Measurements from ENCODE around the gene SLC16A8.

SLC16A8 gene

DNA sequence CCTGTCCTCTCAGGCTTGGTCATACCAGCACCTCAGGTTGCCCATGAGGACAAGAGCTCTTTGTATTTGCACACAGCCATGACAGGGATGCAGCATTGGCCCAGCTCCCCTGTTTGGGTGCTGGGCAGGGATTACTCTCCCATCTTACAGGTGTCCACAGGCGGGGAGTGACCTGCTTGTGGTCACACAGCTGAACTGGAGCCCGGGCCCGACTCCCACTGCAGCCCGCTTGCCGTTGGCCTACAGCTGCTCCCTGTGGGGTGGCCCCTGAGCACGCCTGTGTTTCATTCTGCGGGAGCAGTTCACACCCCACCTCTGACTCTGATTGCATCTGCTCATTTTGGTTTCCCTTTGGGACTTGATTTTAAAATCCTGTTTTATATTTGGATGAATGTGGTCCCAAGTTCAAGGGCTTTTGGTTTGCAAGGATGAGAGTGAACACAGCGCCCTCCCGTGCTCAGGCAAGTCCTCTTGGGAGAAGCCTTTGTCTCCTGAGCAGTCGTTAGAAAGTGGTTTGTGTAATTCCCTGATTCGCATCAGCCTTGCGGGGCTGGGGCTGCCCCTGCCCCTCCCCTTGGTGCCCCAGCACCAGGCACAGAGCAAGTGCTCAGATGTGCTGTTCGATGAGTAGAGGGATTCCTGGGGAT is 17.5 kb downstream of the SLC16A8 start:
- no peaks in the 10 kb centered on the region for H3K9me2 ChIP-seq (ENCODE audit: low read depth, low read length)
- peaks cover 10% of the 10 kb centered on the region for H3K36me3 ChIP-seq (ENCODE audit: insufficient read depth, low read length)
- H3K79me2 ChIP-seq (ENCODE audit: insufficient read depth, low read length), result no peaks in the 10 kb centered on the region
- no peaks in the 10 kb centered on the region for H3F3A ChIP-seq (ENCODE audit: insufficient read depth, low read length)
- H3K27me3 ChIP-seq (ENCODE audit: insufficient read depth, low read length), result no peaks in the 10 kb centered on the region
- no peak overlapping the region for H3K4me3 ChIP-seq (ENCODE audit: low read depth, low read length, poor library complexity, severe bottlenecking)
- no peaks in the 10 kb centered on the region for H3K9me3 ChIP-seq (ENCODE audit: low read length)
- H3K4me1 ChIP-seq (ENCODE audit: insufficient read depth, low read length, severe bottlenecking), result no peaks in the 10 kb centered on the region
- no peak for TF ChIP-seq EZH2 (IDR thresholded peaks at IDR 0.05; ENCODE audit: borderline replicate concordance, low read length)
- no peak overlapping the region for H3K9ac ChIP-seq (ENCODE audit: low read length)
- no peak overlapping the region for H3K27ac ChIP-seq (ENCODE audit: low read depth, low read length, poor library complexity, severe bottlenecking)
- no peak overlapping the region for H2AFZ ChIP-seq (ENCODE audit: low read length)
- H3K4me2 ChIP-seq (ENCODE audit: low read length), result no peak overlapping the region
- H4K20me1 ChIP-seq (ENCODE audit: insufficient read depth, low read length), result no peaks in the 10 kb centered on the region

DNA sequence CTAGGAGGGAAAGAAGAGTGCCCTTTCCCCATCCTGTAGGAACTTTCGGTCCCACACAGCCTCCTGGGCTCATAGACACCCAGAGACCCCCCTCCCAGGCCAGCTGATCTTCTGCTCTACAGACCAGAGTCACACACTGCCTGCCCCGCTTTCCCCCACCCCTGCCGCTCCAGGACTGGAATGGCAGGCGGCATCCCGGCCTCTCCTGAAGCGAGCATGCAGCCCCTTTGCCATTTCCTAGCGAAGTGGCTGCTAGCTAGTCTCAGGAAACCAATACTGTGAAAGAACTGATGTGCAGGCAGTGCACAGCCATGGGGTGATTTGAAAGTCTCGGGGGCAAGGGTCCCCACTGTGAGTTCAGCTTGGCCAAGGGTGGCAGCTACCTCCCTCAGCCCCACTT is 18.4 kb downstream of the SLC16A8 start:
- no peaks in the 10 kb centered on the region for H4K20me1 ChIP-seq (ENCODE audit: insufficient read depth, low read length)
- H3K9me3 ChIP-seq (ENCODE audit: low read length), result no peaks in the 10 kb centered on the region
- H3K27ac ChIP-seq (ENCODE audit: low read depth, low read length, poor library complexity, severe bottlenecking), result no peak overlapping the region
- H3K9me2 ChIP-seq (ENCODE audit: low read depth, low read length), result no peaks in the 10 kb centered on the region
- no peak overlapping the region for H3K4me2 ChIP-seq (ENCODE audit: low read length)
- H3K4me1 ChIP-seq (ENCODE audit: insufficient read depth, low read length, severe bottlenecking), result no peaks in the 10 kb centered on the region
- no peak overlapping the region for H3K4me3 ChIP-seq (ENCODE audit: low read depth, low read length, poor library complexity, severe bottlenecking)
- no peaks in the 10 kb centered on the region for H3K79me2 ChIP-seq (ENCODE audit: insufficient read depth, low read length)
- TF ChIP-seq, protein P1, sequence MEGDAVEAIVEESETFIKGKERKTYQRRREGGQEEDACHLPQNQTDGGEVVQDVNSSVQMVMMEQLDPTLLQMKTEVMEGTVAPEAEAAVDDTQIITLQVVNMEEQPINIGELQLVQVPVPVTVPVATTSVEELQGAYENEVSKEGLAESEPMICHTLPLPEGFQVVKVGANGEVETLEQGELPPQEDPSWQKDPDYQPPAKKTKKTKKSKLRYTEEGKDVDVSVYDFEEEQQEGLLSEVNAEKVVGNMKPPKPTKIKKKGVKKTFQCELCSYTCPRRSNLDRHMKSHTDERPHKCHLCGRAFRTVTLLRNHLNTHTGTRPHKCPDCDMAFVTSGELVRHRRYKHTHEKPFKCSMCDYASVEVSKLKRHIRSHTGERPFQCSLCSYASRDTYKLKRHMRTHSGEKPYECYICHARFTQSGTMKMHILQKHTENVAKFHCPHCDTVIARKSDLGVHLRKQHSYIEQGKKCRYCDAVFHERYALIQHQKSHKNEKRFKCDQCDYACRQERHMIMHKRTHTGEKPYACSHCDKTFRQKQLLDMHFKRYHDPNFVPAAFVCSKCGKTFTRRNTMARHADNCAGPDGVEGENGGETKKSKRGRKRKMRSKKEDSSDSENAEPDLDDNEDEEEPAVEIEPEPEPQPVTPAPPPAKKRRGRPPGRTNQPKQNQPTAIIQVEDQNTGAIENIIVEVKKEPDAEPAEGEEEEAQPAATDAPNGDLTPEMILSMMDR (IDR thresholded peaks at IDR 0.05; ENCODE audit: low read length), result no peak
- TF ChIP-seq EZH2 (IDR thresholded peaks at IDR 0.05; ENCODE audit: borderline replicate concordance, low read length), result no peak
- no peak overlapping the region for H3K9ac ChIP-seq (ENCODE audit: low read length)
- H3K27me3 ChIP-seq (ENCODE audit: insufficient read depth, low read length), result no peaks in the 10 kb centered on the region
- no peaks in the 10 kb centered on the region for H3F3A ChIP-seq (ENCODE audit: insufficient read depth, low read length)
- no peak overlapping the region for H2AFZ ChIP-seq (ENCODE audit: low read length)
- peaks cover 8% of the 10 kb centered on the region for H3K36me3 ChIP-seq (ENCODE audit: insufficient read depth, low read length)

DNA sequence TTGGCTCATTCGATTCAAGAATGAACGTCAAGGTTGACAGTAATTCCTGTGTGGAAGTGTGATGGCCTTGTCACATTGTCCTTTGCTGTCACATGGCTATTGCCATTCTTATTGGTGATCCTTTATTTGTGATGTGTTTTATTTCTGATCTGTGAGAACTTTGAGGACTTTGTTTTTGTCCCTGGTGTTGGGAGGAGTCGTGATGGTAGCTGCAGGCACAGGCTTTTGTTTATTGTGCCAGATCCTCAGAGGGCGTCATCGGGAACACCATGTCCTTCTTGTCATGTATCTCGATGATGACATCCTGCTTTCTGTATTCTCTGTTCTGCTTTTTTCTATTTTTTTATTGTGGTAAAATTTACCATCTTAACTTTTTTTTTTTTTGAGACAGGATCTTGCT is 21.2 kb downstream of the SLC16A8 start:
- Histone ChIP-seq H3K4me3 (ENCODE audit: low read depth, low read length, poor library complexity, severe bottlenecking) (no peak overlapping the region), H4K20me1 (ENCODE audit: insufficient read depth, low read length) (no peaks in the 10 kb centered on the region), H3F3A (ENCODE audit: insufficient read depth, low read length) (no peaks in the 10 kb centered on the region), H3K9me3 (ENCODE audit: low read length) (no peaks in the 10 kb centered on the region), H3K9me2 (ENCODE audit: low read depth, low read length) (no peaks in the 10 kb centered on the region), H3K36me3 (ENCODE audit: insufficient read depth, low read length) (peaks cover 15% of the 10 kb centered on the region), H2AFZ (ENCODE audit: low read length) (no peak overlapping the region), H3K9ac (ENCODE audit: low read length) (no peak overlapping the region), H3K79me2 (ENCODE audit: insufficient read depth, low read length) (no peaks in the 10 kb centered on the region), H3K27ac (ENCODE audit: low read depth, low read length, poor library complexity, severe bottlenecking) (no peak overlapping the region), H3K4me2 (ENCODE audit: low read length) (no peak overlapping the region), H3K27me3 (ENCODE audit: insufficient read depth, low read length) (no peaks in the 10 kb centered on the region), H3K4me1 (ENCODE audit: insufficient read depth, low read length, severe bottlenecking) (peaks cover 6% of the 10 kb centered on the region)
- no peak for TF ChIP-seq EZH2 (IDR thresholded peaks at IDR 0.05; ENCODE audit: borderline replicate concordance, low read length)
- TF ChIP-seq, protein P1 (IDR thresholded peaks at IDR 0.05; ENCODE audit: low read length), result no peak

Measured in OCI-LY1 (cell line).